HS-5 (cell line): ENCODE measurements around the gene C2orf69.

Experiments
- DNase-seq: peaks from one replicate; pipeline ENCODE4 v3.0.0-alpha.2; 2012; ENCODE audit warnings: low read depth

Gene C2orf69

DNA sequence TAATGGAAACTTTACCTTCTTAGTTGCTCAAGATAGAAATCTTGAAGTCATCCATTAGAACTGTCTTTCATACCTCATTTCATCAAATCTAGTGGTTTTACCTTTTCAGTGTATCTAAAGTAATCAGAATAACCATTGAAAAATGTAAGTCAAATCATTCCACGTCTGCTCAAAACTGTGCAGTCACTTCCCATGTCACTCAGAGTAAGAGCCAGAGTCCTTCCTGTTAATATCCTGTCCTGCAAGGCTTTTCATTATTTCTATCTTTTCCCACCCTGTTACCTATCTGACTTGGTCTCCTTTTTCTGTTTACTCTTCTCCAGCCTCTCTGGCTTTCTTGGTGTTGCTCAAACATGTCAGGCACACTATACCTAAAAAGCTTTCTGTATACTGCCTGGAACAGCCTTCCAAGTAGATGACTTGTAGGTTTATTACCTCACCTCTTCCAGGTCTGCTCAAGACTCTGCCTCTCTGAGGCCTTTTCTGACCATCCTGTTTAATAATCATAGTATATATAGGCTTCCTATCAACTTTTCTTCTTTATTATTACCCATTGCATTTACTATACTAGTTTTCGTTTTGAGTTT, 3.4 kb downstream of the C2orf69 start:
- no peak for DNase-seq

DNA sequence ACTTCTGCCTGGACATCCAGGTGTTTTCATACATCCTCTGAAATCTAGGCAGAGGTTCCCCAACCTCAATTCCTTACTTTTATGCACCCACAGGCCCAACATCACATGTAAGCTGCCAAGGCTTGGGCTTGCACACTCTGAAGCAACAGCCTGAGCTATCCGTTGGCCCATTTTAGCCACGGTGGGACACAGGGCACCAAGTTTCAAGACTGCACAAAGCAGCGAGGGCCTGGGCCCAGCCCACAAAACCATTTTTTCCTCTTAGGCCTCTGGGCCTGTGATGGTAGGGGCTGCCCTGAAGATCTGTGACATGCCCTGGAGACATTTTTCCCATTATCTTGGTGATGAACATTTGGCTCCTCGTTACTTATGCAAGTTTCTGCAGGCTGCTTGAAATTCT, 5.9 kb downstream of the C2orf69 start:
- no peak for DNase-seq

DNA sequence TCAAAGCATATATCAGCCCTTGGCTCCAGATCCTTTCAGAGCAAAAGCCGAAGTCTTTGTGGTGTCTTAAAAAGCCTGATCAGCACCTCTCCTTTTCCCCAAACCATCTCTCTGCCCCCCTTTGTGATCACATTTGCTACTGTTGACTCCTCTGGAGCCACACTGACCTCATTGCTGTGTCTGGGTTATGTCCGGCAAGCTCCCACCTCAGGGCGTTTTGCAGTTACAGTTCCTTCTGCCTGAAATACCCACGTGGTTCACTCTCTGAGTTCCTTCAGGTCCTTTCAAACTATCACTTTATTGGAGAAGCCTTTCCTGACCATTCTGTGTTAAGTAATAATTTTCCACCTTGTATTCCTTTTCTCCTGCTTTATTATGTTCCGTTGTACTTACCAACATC, 11.8 kb downstream of the C2orf69 start:
- no peak for DNase-seq

DNA sequence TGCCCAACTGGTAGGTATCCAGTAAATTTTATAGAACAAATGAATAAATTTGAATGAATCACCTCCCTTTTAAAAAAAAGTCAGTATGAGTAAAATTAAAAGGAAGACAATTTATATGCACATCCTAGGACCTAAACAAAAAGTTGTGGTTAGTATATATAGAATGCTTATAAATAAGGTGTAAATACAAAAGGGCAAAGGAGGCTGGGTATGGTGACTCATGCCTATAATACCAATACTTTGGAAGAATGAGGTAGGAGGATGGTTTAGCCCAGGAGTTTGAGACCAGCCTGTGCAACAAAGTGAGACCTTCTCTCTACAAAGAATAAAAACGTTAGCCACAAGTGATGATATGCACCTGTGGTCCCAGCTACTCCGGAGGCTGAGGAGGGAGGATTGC, 12.8 kb downstream of the C2orf69 start:
- no peak for DNase-seq

DNA sequence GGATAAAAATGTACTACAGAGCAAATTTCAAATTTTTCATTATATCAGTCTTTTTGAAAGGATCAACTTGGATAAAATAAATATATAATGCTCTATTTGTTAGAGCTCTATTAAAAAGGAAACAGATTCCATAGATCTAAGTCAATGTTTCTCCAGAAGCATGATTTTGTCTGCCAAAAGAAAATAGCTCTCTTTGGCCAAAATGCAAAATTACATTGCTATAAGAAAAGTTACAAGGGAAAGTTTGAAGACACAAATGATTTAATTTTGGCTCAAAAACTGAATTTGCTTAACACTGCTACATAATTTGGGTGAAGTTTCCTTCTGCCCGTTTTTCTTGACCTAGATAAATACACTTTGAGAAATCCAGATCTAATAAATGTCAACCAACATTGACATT, 15.7 kb downstream of the C2orf69 start:
- DNase-seq = no peak

DNA sequence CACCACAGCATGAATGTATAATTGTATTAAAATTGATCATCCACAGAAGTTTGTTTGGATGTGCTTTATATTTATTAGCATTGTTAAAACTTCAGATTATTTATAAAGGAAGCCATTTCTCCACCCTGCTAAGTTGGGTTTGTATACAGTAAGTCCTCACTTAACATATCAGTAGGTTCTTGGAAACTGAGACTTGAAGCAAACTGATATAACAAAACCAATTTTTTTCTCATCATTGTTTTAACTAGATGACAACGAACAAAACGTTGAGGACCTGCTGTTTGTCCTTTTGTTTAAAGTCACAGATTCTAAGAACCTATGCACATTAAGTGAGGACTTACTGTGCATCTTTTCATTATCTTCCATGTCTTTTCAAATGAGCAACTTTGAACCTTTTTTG, 17.1 kb downstream of the C2orf69 start:
- DNase-seq = no peak

DNA sequence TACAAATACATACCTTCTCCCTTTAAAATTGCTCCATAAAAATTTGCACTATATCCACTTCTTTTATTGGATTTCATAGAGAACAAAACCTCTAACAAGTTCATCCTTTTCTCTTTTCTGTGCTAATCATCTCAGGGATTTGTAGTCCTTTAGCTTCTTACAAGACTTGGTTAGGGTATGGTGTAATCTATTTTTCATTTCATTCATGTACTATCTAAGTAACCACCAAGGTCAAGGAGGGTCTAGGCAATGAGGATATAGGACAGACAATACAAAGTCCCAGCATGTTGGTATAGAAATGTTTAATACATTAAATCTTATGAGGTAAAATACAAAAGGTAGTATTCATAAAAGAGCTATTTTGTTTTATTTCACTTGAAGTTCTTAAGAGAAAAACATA, 17.5 kb downstream of the C2orf69 start:
- no peak for DNase-seq

DNA sequence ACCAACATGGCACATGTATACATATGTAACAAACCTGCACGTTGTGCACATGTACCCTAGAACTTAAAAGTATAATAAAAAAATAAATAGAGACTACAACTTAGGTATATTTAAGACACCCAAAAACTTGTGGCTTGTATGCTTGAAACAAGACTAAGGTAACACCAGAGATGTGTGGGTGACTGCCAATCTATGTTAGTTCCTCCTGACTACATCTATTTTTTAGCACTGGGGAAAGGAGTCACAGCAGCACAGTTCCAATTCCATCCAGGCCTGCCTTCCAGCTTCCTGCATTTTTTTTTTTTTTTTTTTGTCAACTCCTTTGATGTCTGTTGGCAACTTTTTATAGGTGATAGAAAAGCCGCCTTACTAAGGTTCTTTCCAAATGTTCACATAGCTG, 18.2 kb downstream of the C2orf69 start:
- DNase-seq = no peak

DNA sequence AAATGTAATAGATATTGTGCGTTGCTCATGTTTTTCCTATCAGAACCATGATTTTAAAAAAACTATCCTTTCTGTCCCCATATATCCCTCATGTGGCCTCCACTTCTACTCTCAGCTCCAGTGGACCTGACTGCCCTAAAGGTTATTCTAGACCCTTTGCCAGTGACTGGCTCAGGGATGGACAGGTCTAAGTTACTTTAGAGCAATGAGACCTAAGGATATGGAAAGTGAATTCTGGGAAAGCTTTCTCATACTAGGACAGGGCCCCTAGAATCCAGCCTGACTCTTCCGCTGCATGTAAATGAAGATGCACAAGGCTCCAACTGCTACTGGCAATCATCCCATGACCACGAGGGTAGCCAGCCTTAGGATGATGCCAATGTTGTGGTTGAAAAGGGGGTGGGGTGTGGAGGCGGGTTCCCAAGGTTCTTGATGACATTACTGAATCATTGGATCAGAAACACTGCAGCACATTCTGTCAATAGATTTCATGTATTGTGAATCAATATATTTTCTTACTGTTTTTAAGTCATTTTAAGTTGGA, 21.3 kb downstream of the C2orf69 start:
- no peak for DNase-seq

DNA sequence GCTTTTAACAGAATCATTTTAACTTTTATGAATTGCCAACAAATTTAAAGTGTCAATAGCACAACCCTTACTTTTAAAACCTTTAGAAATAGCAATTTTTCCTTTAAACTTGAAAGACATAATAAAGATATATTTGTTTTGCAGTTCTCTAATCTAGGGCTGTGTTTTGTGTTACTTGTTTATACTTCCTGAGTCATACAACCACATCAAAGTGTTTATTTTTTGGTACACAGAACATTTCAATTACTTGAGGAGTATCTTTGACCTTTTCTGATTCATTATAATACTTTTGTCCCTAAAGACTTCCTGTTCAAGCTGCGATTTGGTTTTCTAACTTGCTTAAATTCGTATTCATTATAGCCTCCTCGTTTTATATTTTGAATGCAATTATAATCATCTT, 22.4 kb downstream of the C2orf69 start:
- DNase-seq = no peak

DNA sequence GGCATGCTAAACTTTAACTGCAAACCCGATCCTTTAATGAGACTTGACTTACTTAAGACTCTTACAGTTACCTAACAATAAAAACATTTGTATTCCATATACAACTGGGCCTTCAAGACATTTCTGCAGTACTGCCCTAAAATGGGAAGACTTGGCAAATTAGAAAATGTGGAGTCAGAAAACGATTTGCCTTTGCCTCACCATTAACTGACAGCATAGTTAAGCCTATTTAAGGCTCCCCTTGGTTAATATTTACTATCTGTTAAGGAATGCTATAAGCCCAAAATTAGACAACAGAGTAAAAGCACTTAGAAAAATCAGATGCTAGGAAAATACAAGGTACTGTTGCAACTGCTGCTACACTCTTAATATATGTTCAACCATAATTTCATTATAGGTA, 25.5 kb downstream of the C2orf69 start:
- no peak for DNase-seq

DNA sequence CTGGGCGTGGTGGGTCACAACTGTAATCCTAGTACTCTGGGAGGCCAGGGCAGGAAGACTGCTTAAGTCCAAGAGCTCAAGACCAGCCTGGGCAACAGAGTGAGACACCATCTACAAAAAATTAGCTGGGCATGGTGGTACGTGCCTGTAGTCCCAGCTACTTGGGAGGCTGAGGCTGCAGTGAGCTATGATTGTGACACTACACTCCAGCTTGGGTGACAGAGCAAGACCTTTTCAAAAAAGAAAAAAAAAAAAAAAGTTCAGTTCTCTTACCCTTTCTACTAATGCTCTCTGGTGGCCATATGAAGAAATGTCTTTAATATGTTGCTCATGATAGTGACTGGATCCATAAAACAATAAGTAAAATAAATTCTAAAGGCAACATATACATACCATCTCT, 29.3 kb downstream of the C2orf69 start:
- DNase-seq = no peak

DNA sequence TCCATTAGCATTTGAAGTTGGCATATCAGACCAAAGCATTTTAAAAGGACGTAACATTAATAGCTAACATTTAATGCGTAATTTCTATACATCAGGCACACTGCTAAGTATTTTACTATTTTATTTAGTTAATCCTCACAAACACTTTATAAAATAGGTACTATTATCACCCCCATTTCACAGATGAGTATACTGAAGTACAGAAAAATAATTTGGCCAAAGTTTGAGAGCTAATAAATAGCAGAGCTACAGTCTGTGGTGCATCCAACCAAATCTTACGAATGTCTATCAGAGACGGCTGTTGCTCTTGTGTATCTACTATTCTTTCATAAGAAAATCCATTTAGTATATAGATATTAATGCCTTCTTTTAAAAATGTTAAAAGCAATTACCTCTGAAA, 32.3 kb downstream of the C2orf69 start:
- no peak for DNase-seq

DNA sequence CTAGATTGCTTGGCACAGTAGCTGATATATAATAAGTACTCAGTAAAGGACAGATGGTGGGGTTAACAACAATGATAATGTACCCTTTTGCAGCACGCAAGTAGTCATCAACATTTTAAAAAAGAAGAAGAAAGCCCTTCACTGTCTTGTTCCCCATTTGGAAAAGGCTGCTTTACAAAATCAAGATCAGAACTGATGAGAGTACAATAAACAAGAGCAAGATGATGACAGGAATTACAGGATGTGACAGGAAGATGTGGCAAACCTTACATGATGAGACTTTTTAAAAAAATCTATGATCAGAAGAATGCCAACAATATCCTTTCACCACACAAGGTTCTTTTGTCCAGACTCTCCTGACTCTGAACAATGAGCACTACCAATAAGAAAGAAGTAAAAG, 35.1 kb downstream of the C2orf69 start:
- DNase-seq = no peak

DNA sequence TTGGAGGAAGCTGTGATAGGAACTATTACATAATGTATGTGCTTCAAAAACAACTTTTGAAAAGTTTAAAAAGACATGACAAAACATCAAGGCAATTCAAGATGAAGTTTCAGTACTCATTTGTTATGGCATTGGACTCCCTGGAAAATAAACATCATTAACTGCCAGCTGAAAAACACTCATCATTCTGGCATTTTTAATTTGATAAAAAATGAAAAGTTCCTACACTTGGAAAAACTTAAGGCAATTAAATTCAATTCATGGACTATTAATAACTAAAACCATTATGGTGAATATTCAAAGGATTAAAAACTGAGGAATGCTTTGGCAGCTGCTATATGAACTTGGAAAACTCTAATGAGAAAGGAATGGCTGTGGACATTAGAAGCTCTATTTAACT, 35.7 kb downstream of the C2orf69 start:
- DNase-seq = no peak

DNA sequence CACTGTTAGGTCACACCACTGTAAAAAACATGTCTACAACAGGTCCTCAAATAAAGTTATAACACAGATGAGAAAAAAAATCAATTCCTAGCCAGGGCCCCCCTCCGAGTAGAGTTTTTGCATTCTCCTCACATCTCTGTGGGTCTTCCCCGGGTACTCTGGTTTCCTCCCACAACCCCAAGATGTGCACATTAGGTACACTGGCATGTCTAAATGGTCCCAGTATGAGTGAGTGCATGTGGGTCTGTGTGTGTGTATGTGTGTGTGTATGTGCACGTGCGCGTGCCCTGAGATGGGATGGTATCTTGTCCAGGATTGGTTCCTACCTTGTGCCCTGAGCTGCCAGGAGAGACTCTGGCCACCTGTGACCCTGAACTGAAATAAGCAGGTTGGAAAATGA, 39.3 kb downstream of the C2orf69 start:
- DNase-seq = no peak

DNA sequence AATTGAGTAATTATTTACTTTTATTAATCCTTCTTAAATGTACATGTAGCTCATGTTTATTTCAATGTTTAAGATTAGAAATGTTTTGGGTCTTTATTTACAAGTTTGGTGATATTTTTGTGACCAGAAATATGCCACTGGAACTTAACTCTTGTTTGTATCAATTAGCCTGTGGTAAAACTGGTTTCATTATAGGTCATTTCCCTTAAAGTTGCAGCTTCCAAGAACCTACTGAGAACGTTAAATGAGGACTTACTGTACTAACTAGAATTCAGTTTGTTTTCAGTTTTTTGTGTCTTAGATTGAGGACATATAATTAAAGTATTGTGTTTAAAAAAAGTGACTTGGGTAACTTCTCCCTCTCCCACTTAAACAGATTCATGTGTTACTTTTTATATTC, 39.9 kb downstream of the C2orf69 start:
- no peak for DNase-seq

DNA sequence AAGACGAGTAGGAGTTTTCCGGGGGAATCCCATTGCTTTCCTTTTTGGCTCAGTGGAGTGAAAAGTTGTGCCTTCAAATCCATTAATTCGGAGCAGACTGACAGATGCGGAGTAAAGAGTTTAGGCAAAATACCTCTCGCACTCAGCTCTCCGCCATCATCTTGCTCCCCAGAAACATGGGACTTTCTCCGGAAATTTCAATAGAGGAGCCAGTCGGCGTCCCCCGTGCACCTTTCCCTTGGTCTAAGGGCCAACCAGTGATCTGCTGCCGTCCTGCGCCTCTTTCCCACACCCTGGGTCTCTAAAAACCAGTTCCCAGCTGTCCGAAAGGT, 43.9 kb downstream of the C2orf69 start:
- DNase-seq = no peak

DNA sequence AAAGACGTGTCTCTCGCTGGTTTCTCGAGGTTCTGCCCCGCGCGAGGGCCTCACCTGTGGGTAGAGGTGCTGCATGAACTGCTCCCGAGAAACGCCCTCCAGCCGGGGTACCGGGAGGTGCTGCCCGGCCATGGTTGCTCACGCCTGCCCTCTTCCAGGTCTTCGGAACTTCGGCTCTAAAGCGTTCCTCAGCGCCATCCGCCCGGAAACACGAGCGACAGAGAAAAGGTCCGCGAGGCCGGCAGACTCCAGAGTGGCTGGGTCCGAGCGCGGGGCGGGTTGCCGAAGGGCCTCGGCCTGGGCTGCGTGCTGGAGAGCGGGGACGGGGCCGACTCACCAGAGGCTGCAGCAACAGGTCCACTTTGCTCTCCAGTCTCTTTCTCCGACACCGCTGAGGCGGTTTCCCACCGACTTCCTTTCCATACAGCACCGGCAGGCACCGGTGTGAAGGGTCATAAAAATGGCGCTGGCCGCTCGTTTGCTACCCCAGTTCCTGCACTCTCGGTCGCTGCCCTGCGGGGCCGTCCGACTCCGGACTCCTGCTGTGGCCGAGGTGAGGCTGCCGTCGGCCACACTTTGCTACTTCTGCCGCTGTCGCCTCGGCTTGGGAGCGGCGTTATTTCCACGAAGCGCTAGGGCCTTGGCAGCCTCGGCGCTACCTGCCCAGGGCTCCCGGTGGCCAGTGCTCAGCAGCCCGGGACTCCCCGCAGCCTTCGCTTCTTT, 44.4 kb downstream of the C2orf69 start, which contains the start of the genes MAIP1 and TYW5:
MAIP1 (plus strand) TSS at position 244 of the 723 bp plus-strand sequence; CDS start at position 461, 217 bp downstream.
TYW5 (minus strand) TSS at position 153 of the 723 bp plus-strand sequence; CDS start at position 132, 21 bp downstream.
- peak; percentile 70 for DNase-seq

DNA sequence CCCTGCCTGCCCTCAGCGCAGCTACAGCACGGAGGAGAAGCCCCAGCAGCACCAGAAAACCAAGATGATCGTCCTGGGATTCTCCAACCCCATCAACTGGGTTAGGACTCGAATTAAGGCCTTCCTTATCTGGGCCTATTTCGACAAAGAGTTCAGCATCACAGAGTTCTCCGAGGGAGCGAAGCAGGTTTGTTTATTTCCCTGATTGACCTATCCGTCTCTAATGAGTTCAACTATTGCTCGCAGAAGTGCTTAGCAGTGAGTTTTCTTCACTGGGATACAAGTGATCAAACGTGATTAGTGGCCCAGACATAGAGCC, 44.9 kb downstream of the C2orf69 start:
- no peak for DNase-seq

DNA sequence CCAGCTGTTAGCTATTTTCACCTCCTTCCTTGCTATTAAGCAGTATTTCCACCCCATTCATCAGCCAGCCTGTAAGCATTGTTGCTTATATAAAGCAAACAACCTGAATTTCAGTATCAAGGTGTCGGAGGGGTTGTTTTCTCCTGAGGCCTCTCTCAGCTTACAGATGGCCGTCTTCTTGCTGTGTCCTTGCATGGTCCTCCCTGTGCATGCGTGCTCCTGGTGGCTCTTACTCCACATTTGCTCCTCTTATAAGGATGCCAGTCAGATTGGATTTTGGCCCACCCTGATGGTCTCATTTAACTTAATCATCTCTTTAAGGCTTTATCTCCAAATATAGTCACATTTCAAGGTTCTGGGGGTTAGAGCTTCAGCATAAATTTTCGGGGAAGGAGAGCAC, 46.9 kb downstream of the C2orf69 start:
- DNase-seq = no peak

DNA sequence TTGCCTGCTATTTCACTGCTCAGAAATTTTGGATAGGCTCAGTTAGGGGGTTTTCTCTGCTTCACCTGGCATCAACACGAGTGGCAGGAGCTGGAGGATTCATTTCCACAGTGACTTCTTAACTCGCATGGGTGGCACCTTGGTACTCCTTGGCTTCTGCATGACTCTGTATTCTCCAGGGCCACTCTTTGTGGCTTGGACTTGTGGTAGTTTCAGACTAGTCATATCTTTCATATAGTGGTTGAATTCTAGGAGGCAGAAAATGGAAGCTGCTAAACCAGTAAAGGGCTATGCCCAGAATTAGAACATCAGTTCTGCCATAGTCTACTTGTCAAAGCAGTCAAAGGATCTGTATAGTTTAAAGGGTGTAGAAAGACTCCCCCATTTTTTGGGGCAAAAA, 51.1 kb downstream of the C2orf69 start:
- DNase-seq = no peak

DNA sequence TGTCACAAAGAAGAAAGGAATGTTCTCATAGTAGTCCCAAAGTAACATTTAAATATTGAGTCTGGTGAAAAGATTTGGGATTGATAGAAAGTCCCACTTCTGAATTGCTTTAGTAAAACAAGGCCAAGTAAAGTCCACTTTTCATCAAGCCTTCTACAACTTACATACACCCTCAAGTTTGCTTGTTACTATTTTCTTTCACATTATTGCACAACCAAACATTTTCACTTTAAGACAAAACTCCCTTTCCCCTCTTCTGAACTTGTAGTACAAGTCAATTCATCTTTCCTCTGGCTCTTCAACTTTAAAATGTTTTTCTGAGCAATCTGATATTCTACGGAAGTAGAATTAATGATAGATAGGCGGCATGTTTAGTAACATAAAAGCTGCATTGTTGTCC, 55.3 kb downstream of the C2orf69 start:
- no peak for DNase-seq

DNA sequence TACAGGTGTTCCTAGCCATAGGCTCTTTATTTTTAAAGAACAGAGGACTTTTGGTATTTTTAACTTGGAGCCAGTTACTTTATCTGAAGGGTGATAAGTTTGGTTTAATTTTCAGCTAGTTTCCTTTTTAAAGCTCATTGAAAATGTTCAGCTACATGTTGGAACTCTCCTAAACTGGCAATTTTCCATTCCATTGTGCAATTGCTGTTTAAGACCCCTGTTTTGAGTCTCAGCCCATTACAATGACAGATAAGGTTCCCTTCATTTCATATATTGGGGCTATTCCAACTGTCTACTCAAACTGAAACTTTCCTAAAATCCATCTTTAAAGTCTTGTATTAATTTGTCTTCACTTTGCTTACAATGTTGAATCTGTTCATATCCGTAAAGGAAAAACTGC, 55.9 kb downstream of the C2orf69 start:
- DNase-seq = no peak
